GM18951 (cell line): ENCODE results near the gene LGALS1.

ENCODE experiments used
- POLR2A ChIP-seq: IDR thresholded peaks from 4 replicates; pipeline ENCODE4 v1.6.1; 2011; ENCODE audit warnings: mild to moderate bottlenecking; ENCODE audit not compliant: insufficient read length, insufficient read depth; ENCODE audit errors: extremely low read depth
- in situ Hi-C: fragments of 300-500 bp; cut with MboI; formaldehyde crosslinking; loops from one replicate; pipeline ENCODE4 v1.12.0; 2022; ENCODE audit warnings: low sequenced_read_pairs, mixed read lengths, inconsistent platforms; ENCODE audit not compliant: unreplicated experiment

Gene LGALS1

GRCh38 chr22:37696657-37697537, 21.5 kb downstream of the LGALS1 start, which contains the start of gene TRIOBP:
TRIOBP (plus strand) TSS chr22:37697048; CDS start chr22:37701366, 4,318 bp downstream.
- in situ Hi-C loops: no loop called here

GRCh38 chr22:37697538-37697835, 22.1 kb downstream of the LGALS1 start:
- no peak for TF ChIP-seq POLR2A
- in situ Hi-C loops: no loop called here

More at GRCh38 chr22:37696657-37697537, 21.5 kb downstream of the LGALS1 start, which contains the start of gene TRIOBP:
- no peak for TF ChIP-seq POLR2A

GRCh38 chr22:37701141-37701786, 25.8 kb downstream of the LGALS1 start:
- in situ Hi-C loops: no loop called here
- no peak for TF ChIP-seq POLR2A

GRCh38 chr22:37703906-37704305, 28.5 kb downstream of the LGALS1 start:
- in situ Hi-C loops: no loop called here
- TF ChIP-seq POLR2A: no peak

GRCh38 chr22:37704645-37705044, 29.2 kb downstream of the LGALS1 start:
- in situ Hi-C loops: no loop called here

GRCh38 chr22:37705205-37705604, 29.8 kb downstream of the LGALS1 start:
- no peak for TF ChIP-seq POLR2A
- in situ Hi-C loops: no loop called here

More at GRCh38 chr22:37704645-37705044, 29.2 kb downstream of the LGALS1 start:
- no peak for TF ChIP-seq POLR2A

GRCh38 chr22:37708580-37709444, 33.4 kb downstream of the LGALS1 start:
- no peak for TF ChIP-seq POLR2A
- in situ Hi-C loops: no loop called here

- in situ Hi-C loops: no loop called here
- TF ChIP-seq POLR2A: no peak
Observed at GRCh38 chr22:37709445-37709765, 34.0 kb downstream of the LGALS1 start.

GRCh38 chr22:37710675-37711074, 35.2 kb downstream of the LGALS1 start:
- in situ Hi-C loops: no loop called here
- TF ChIP-seq POLR2A: no peak

GRCh38 chr22:37711490-37711889, 36.1 kb downstream of the LGALS1 start:
- in situ Hi-C loops: no loop called here
- TF ChIP-seq POLR2A: no peak

GRCh38 chr22:37713761-37714160, 38.3 kb downstream of the LGALS1 start:
- in situ Hi-C loops: no loop called here
- TF ChIP-seq POLR2A: no peak

GRCh38 chr22:37714634-37715033, 39.2 kb downstream of the LGALS1 start:
- in situ Hi-C loops: no loop called here
- TF ChIP-seq POLR2A: no peak

- in situ Hi-C loops: no loop called here
- TF ChIP-seq POLR2A: no peak
Observed at GRCh38 chr22:37715760-37716159, 40.3 kb downstream of the LGALS1 start.
